ENCODE measurements around the gene SUPV3L1. TPM values are rescaled to one million over a fixed set of nuclear protein-coding genes. Genes with fewer than 3 reads are reported as not detected.
A peak's percentile ranks its signal among the peaks of the same experiment; 100 is the strongest.

SUPV3L1 gene
- total and polyA plus RNA-seq, 10 of the 15 experiments (the other 5 are each of a cell fraction or from before 2014, with no cell fraction given) = 18.4 to 57.8 (median 44.2) TPM

DNA sequence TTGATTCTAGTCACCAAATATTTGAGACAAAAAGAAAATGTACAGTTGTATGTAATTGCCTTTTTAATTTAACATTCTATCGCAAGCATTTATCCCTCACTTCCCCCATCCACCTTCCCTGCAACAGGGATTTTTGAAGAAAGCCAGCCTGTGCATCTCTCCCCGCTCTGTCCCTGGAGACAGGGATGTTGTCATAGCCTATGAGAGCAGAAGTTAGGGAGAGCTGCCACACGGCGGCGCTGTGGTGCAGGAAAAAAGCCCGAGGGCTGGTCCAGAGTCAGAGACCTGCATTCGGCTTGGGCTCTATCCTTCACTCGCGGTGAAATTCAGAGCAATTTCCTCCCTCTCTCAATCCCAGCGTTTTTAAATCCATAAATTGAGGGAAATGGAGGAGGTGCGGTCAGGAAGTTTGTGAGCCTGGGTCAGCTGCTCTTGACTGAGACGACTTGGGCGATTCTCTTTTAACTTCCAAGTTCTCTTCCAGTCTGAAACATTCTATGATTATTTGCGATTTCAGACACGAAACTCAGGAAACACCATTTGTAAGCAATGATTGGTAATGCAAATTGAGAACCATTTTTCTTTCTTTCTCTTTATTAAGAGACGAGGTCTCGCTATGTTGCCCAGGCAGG is 57.6 kb downstream of the SUPV3L1 start:
- H3K27ac ChIP-seq (ENCODE audit: control insufficient read depth, insufficient read depth) = no peak overlapping the region
- intact Hi-C loops (cut with micrococcal nuclease; ENCODE audit: unreplicated experiment) = loop anchor here (1.0 kb wide), 2 partner anchors 155 to 271 kb away; no protein-coding TSS in a partner anchor
- ChIA-PET CTCF (interaction anchor here (0.7 to 7.5 kb wide), 10 partner anchors 8 to 270 kb away, joined by 3 to 126 read pairs (median 6); no protein-coding TSS in a partner anchor), SMC1A (ENCODE audit: uncharacterized antibody, unreplicated experiment) (interaction anchor here (1.1 to 5.9 kb wide), 5 partner anchors 9 to 170 kb away, joined by 3 to 63 read pairs (median 5); no protein-coding TSS in a partner anchor), RAD21 (ENCODE audit: unreplicated experiment) (interaction anchor here (5.8 kb wide), 1 partner anchor 154 kb away, joined by 49 read pairs; no protein-coding TSS in a partner anchor), POLR2A (no interaction called here)
- DNase-seq (ENCODE audit: low read depth, low spot score) (no peak), ATAC-seq (peak; percentile 100), FAIRE-seq (peak; percentile 83)
- 26% methylated on average over 17 of the region's 17 CpGs for WGBS (ENCODE audit: insufficient coverage, insufficient replicate concordance, low lambda C conversion rate, missing lambda C conversion rate)
- H3K27me3 ChIP-seq (replicated peaks in 1 of 2; ENCODE audit: control insufficient read depth in 2 of 2, insufficient read depth in 2 of 2, low read length in 1 of 2) = no peaks in the 10 kb centered on the region
- in situ Hi-C loops (cut with MboI) = no loop called here
- no peak overlapping the region for H3K4me3 ChIP-seq
- H3K9ac ChIP-seq (ENCODE audit: control insufficient read depth, insufficient read depth, low read length) = no peak overlapping the region
- BruUV-seq (replicated peaks) = no TSS peak
- no peaks in the 10 kb centered on the region for H3K4me1 ChIP-seq (ENCODE audit: control insufficient read depth, insufficient read depth, low read length)
- H4K20me1 ChIP-seq (ENCODE audit: control insufficient read depth, insufficient read depth) = no peaks in the 10 kb centered on the region
- no peak overlapping the region for H3K4me2 ChIP-seq (ENCODE audit: control insufficient read depth, insufficient read depth)
- H3K36me3 ChIP-seq (ENCODE audit: control insufficient read depth in 2 of 2, insufficient read depth in 2 of 2, low read length in 1 of 2) = no peaks in the 10 kb centered on the region
- no peak overlapping the region for H2AFZ ChIP-seq (ENCODE audit: control insufficient read depth, low read depth, low read length)
- no peaks in the 10 kb centered on the region for H3K9me3 ChIP-seq (replicated peaks; ENCODE audit: control insufficient read depth, insufficient read depth, low read length)
- H3K79me2 ChIP-seq (ENCODE audit: control insufficient read depth, insufficient read depth, low read length) = no peaks in the 10 kb centered on the region
- TF ChIP-seq CREM (IDR thresholded peaks at IDR 0.05; ENCODE audit: low read depth) = 0 out of 2 replicates have a peak, but pooled peaks have one; percentile 25
- TF ChIP-seq SMARCA5 (IDR thresholded peaks at IDR 0.05) = peak; percentile 53; the same call in 1 of the 2 replicates
- TF ChIP-seq RELA (IDR thresholded peaks at IDR 0.05; ENCODE audit: borderline replicate concordance, partially characterized antibody) = peak; percentile 11
- 0 out of 2 replicates have a peak, but pooled peaks have one; percentile 30 for TF ChIP-seq ZNF207 (IDR thresholded peaks at IDR 0.05; ENCODE audit: borderline replicate concordance)
- TF ChIP-seq, protein P1, sequence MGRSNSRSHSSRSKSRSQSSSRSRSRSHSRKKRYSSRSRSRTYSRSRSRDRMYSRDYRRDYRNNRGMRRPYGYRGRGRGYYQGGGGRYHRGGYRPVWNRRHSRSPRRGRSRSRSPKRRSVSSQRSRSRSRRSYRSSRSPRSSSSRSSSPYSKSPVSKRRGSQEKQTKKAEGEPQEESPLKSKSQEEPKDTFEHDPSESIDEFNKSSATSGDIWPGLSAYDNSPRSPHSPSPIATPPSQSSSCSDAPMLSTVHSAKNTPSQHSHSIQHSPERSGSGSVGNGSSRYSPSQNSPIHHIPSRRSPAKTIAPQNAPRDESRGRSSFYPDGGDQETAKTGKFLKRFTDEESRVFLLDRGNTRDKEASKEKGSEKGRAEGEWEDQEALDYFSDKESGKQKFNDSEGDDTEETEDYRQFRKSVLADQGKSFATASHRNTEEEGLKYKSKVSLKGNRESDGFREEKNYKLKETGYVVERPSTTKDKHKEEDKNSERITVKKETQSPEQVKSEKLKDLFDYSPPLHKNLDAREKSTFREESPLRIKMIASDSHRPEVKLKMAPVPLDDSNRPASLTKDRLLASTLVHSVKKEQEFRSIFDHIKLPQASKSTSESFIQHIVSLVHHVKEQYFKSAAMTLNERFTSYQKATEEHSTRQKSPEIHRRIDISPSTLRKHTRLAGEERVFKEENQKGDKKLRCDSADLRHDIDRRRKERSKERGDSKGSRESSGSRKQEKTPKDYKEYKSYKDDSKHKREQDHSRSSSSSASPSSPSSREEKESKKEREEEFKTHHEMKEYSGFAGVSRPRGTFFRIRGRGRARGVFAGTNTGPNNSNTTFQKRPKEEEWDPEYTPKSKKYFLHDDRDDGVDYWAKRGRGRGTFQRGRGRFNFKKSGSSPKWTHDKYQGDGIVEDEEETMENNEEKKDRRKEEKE (IDR thresholded peaks at IDR 0.05) = no peak
- 0 out of 2 replicates have a peak, but pooled peaks have one; percentile 26 for TF ChIP-seq IRF4 (IDR thresholded peaks at IDR 0.05; ENCODE audit: low read depth, low read length)
- TF ChIP-seq SKIL (IDR thresholded peaks at IDR 0.05; ENCODE audit: low read depth, poor library complexity, severe bottlenecking) = peak; percentile 36
- peak; percentile 77 for TF ChIP-seq YY1 (IDR thresholded peaks at IDR 0.05; ENCODE audit: low read depth, low read length)
- TF ChIP-seq USF2 (IDR thresholded peaks at IDR 0.05; ENCODE audit: borderline replicate concordance, low read depth, low read length) = no peak
- peak; percentile 67; the same call in 1 of the 2 replicates for TF ChIP-seq RB1 (IDR thresholded peaks at IDR 0.05; ENCODE audit: borderline replicate concordance)
- peak; percentile 26; the same call in 1 of the 2 replicates for TF ChIP-seq HCFC1 (IDR thresholded peaks at IDR 0.05; ENCODE audit: low read length)
- TF ChIP-seq ATF2 (IDR thresholded peaks at IDR 0.05; ENCODE audit: low read length) = peak; percentile 28; the same call in 1 of the 2 replicates
- TF ChIP-seq CREB1 (IDR thresholded peaks at IDR 0.05; ENCODE audit: low read depth) = no peak
- TF ChIP-seq, protein P2, sequence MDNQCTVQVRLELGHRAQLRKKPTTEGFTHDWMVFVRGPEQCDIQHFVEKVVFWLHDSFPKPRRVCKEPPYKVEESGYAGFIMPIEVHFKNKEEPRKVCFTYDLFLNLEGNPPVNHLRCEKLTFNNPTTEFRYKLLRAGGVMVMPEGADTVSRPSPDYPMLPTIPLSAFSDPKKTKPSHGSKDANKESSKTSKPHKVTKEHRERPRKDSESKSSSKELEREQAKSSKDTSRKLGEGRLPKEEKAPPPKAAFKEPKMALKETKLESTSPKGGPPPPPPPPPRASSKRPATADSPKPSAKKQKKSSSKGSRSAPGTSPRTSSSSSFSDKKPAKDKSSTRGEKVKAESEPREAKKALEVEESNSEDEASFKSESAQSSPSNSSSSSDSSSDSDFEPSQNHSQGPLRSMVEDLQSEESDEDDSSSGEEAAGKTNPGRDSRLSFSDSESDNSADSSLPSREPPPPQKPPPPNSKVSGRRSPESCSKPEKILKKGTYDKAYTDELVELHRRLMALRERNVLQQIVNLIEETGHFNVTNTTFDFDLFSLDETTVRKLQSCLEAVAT (IDR thresholded peaks at IDR 0.05) = no peak
- TF ChIP-seq NBN (IDR thresholded peaks at IDR 0.05) = 0 out of 2 replicates have a peak, but pooled peaks have one; percentile 36

All from GM12878 (cell line).